GM19240 (cell line): ENCODE results near the gene ELOVL6.
"Not testable (repeated sequence)": the region's sequence is repeated elsewhere in the genome, so short reads cannot be mapped to it uniquely, and the experiment has no call there.

Experiments used
- DNase-seq: peaks from one replicate; pipeline ENCODE4 v3.0.0; 2011; ENCODE audit warnings: low spot score; ENCODE audit not compliant: insufficient read length

The ELOVL6 gene

DNA sequence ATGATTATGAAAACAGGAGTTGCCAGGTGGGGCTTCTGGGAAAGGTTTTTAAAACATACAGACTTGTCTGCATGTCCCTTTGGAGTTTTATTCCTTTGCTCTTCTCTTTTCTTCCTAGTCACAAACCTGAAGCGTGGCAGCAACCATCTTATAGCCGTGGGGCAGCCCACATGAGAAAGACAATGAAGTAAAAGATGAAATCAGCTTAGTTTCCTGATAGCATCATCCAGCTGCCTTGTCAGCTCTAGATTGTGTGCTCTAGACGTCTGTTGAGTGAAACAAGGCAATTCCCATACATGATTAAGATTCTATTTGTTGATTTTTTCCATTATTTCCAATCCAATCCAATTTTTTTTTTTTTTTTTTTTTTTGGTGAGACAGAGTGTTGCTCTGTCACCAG lies 68.9 kb downstream of the ELOVL6 start:
- DNase-seq = no peak

DNA sequence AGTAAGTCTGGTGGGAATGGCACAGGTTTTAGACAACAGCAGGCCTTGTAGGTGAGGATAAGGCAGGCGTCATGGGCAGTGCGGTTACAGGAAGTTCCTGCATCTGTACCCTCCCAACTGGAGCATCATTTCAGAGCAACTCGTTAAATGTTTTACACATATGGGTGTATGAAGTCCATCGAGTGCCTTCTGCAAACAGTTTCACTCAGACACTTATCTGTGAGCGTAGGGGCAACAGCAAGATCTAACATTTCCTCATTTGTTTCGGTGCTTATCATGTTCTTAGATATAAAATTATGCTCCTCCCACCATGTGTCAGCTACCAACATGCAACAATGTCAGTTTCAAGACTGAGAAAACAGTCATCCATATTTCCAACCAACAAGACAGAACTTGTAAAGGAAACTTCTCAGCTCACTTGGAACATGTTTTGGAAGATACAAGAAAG lies 69.9 kb downstream of the ELOVL6 start:
- no peak for DNase-seq

DNA sequence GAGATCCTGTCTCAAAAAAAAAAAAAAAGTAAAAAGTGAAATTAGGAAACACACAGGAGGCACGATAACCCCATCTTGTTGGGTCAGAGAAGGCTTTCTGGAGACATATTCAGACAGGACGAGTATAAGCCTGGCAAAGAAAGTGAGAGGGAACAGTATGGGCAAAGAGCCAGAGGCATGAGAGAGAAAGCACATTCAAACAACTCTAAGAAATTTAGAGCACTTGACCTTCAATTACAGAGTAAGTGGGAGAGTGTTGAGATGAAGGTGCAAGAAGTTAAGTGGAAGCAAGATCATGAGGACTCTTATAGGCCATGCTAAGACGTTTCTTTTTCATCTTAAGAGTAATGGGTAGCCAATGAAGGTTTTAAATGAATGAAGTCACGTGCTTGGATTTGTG lies 70.4 kb downstream of the ELOVL6 start:
- no peak for DNase-seq

DNA sequence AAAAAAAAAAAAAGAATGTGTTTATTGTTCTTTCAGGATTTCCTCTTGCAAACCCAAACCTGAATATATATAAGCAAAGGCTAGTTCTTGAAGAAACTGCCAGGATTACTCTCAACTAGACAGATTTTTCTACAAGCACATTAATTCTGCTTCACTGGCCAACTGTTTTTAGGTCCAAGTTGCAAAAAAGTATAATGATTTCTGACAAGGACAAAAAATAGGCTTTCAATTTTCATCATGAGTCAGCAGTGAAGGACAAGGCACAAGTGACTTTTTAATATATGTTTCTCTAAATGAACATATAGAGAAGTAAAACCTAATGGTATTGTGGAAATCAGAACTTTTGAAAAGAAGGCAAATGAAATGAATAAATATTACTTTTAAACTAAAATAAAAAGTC lies 73.7 kb downstream of the ELOVL6 start:
- DNase-seq = no peak

DNA sequence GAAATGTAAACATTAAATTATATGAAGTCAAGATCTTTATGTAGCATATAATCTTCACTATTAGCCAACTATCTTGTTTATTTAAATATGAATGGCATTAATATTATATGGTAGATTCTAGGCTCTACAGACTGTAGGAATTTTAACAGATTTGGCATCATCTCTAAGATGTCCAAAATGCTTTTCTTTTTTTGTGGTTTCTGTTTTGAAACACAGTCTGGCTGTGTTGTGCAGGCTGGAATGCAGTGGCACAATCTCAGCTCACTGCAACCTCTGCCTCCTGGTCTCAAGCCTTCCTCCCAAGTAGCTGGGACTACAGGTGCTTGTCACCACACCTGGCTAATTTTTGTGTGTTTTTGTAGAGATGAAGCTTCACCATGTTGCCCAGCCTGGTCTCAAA lies 76.2 kb downstream of the ELOVL6 start:
- DNase-seq = no peak

DNA sequence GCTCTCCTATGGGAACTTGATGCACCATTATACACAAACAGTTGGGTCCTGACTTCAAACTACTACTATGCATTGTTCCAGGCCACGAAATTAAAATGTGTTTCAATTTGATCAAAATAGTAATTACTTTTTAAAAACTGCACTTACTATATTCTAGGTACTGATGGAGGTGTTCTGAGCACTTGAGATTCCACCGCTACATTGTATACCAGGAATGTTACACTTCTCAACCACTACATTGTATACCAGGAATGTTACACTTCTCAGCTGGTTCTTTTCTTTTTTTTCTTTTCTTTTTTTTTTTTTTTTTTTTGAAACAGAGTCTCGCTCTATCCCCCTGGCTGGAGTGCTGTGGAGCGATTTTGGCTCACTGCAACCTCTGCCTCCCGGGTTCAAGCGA lies 77.9 kb downstream of the ELOVL6 start:
- no peak for DNase-seq

DNA sequence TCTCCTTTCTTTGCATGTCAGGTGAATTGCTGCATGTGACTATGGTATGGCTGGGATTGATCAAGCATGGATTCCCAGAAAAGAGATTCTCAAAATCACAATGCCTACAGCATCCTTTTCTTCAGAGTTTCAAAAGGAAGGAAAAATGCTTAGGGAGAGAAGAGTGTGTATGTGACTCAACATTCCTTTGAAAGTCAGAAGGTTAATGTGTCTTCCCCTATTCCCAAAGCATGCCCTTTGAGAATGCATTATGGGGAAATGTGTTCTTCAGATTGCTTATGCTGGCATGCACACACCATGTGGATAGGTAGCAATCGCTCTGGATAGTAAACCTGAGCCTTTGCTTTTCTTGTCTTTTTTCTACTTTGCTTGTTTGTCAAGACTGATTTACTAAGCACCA lies 78.5 kb downstream of the ELOVL6 start:
- DNase-seq = no peak

DNA sequence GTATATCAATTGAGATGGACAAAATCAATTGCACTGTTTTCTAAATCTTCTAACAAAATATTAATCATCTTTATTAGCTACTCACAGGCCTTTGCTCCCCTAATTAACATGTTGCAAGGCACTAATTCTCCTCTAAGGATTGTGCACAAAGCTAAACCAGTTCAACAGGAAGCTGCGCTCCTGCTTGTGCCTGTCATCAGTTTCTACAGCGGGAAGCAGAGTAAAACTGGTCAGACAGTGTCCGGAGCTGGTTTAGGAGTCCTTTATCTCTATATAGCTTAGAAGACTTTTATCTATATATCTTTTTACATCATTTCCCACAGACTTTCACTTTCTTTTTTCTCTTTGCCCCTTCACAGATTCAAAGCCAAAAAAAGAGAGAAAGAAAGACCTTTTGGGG lies 79.1 kb downstream of the ELOVL6 start:
- DNase-seq = no peak

DNA sequence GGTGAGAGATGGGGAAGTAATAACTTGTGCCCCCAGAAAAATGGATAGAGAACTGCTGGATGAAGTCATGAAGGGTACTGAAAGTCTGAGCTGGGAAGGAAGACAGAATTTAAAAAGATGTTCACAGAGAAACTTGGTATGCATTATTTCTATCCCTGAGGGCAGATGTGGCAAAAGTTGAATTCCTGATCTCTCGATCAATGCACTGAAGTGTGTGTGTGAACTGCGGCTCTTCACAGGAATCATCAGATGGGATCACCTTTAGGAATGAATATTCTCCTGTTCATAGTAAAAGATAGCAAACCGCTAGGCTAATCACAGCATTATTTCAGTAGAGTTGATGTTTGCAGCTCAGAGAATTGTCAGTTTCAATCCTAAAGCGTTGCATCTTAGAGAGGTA lies 86.4 kb downstream of the ELOVL6 start:
- no peak for DNase-seq

DNA sequence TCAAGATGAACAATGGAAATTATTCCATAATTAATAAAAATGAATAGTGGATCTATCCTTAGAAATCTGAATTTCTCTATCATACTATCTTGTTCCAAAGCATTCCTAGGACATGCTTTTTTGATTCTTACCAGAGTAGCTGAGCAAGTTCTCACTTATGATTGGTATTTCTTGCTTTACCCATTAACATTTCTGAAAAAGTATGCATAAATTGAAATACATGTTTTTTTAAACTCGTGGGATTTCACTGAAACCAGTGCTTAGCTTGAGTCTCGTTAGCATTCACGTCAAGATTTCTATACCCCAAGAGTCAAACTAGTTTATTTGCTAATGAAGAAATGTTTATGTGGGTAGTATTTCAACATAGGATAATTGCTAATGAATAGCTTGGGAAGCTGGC lies 89.0 kb downstream of the ELOVL6 start:
- DNase-seq = no peak

DNA sequence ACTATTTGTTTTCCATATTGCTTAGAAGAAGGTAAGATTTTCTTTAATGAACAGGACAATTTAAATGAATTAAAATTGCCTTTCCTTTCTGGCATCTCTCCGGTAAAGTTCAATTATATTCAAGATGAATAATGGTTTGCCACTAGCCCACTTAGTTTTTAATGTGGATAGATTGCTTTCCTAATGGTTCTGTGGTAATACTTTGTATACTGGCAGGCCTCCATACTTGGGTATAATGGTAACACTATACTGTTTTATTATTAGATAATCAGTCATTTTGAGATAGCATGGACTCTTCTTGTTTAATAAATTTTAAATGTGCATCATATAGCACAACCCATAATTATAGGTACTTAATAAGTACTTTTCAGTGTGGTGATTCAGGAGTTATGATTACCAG lies 89.5 kb downstream of the ELOVL6 start:
- no peak for DNase-seq

DNA sequence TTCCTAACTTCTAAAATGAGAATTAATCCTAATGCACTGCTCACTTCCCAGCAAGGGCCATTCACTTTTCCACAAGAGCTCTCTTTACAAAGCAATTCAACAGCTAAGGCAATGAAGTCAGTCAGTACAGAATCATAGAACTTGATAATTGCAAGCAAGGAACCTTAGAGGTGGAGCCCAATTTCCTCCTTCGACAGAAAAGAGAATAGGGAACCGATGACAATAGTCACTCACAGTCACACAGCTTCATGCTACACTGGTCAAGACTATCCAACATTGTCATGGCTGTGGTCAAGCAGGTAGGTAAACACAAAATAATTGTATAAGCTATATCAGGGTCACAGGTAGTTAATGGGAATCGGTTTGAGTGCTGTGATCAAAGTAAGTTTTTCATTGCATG lies 90.0 kb downstream of the ELOVL6 start:
- no peak for DNase-seq

DNA sequence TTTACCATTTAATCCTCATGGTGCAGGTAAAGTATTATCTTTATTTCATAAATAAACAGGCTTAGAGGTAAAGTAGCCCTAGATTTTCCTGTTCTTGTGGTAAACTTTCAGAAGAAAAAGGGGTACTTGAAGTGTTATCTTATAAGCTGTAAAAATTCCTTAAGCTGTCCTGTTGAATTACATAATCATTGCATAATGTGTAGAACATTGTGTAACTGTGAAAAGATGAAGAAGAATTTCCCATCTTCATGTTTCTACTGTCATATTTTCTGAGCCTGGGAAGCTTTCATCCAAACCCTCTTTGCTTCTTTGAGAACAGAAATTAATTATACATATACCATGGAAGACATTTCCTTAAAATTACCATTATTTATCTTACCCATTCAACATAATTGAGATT lies 90.5 kb downstream of the ELOVL6 start:
- DNase-seq = no peak

DNA sequence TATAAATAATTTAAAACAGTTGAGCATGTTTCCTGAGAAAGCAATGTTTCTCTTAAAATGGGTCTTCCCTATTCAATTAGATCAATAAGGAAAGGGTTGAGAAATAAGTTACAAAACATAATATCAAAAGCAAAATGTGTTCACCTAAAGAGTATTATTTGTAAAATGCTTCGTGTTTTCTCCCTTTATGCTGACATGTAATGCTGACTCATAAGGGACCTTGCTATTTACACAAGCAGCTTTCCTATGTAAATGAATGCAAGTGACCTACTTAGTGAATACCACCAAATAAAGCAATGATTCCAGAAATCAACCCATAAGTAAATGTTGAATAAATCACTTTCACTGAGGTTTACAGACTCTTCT lies 91.5 kb downstream of the ELOVL6 start:
- DNase-seq = no peak

DNA sequence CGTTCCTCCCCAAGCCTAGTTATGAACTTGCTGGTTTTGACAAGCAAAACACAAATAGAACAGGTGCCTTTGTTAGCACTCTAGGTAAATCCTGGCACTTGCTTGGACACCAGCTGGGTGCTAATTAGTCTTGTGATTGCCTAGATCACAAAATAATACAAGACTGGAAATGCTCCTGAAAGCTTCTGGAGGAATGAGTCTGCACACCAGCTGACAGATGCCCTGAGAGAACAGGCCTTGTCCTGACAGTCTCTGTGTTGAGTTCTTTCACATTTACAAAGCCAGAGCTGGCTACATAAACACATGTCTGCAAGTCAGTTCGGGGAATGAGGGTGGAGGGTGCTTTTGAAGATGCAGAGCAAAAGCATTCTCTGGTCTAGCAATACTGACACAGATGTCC lies 93.8 kb downstream of the ELOVL6 start:
- DNase-seq = no peak

DNA sequence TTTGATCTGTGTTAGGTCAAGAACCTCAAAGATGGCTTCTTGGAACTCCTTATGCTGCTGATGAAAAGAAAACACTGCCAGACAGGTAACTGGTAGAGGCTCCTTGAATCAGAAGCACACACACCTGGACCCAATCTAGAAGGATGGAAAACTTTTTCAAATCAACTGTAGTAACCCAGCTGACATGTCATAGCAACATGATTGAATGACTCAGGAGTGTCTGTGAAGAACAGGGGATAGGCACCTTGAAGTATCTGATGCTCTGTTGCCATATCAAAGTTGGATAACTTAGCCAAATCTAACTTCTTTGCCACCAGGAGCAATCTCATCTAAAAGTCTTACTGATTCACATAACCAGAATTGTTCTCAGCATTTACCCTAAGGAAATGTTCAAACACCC lies 98.8 kb downstream of the ELOVL6 start:
- DNase-seq = no peak

DNA sequence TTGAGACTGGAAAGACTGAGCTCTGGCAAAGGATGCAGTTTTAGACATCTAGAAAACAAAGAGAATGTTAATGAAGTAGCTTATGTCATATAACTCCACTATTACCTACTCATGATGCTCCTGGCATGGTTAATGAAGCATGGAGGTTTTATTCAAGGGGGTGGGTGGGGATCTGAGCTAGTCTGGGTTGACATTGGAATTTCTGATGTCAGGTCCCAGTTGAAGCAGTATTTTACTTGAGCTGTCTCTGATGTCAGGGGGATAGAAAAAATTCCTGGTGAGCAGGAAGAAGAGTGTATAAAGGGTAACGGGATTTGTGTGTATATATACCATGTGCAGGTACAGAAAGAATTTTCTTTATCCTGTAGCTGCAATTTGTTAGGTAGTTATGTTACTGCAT lies 102.0 kb downstream of the ELOVL6 start:
- no peak for DNase-seq

DNA sequence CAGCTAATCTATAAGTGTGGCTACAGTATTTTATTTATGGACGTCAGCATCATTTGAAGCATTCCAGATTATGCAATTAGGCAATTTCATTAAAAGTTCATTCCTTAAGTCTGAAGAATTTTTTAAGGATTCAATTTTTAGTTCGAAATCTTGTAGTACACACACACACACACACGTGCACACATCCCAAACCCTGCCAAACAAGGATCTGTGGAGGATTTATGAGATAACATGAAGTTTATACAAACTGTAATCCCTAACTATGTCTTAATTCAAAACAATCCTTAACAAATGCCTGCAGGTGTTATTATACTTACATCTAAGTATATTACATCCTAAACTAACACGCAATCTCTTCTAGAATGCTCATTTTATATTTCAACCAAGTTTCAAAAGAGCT lies 105.8 kb downstream of the ELOVL6 start:
- no peak for DNase-seq

DNA sequence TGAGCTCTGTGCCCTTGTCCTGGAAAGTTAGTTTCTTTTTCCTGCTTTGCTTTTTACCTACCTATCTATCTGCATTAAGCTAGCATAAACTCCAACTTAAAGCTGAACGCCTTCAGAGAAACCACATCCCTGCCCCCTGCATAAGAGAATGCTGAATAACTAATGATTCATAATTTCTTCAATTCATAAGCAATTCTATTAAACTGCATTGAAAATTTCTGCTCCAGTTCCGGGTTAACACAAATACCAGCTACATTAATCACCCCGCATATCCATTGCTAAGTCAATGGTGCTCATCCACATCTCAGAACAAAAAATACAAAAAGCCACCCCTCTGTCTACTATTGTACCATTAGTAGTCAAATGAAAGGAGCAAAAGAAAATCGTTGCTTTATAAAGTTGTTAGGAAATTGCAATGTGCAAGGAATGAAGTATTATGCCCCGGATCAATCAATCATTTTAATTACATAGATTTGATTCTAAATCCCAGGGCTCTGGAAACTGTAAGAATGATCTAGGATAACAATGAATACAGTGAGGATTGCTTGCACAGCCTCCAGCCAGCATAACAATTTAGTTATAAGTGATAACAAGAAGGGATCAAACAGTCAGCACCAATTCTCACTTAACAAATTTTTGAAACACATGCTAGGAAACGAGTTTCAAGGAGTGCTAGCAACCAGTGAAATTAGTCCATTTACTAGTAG lies 106.8 kb downstream of the ELOVL6 start:
- DNase-seq = no peak

DNA sequence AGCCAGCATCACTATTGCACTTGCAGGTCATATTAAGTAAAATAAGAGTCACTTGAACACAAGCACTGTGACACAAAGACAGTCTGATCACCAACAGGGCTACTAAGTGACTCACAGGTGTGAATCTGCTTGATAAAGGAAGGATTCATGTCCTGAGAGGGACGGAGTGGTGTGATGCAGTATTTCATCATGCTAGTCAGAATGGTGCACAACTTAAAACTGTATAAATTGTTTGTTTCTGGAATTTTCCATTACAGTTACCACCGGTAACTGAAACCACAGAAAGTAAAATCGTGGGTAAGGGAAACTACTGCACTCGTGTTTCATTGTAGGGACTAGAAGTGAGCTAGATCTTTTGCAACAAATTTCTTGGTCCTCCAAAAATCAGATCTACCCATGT lies 109.7 kb downstream of the ELOVL6 start:
- no peak for DNase-seq

DNA sequence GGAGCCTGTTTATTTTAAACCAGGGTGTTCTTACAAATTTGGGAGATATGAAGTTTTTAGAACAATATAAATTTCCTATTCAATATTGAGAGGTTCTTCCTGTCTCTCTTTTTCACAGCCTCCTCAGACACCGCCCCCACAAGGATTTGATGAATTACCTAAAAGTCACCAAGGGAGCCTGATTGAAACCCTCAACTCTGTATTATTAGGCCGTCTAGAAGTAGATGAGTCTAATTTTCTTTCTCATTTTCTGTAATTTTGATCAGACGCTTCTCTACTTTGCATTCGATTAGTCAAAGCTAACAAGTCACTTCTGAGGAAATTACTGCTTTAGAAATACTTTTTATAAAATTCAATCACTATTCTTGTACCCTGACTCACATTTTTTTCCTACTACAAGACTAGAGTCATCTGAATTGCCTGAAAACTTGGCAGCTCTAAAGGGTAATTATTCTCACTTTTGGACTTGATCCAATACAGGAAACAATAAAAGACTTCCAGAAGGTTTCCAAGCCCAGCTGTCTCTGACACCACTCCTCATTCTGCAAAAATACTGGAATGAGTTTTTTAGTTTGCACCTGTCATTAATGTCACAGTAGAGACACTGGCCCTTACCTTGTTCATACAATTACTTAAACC lies 111.2 kb downstream of the ELOVL6 start:
- DNase-seq = no peak

DNA sequence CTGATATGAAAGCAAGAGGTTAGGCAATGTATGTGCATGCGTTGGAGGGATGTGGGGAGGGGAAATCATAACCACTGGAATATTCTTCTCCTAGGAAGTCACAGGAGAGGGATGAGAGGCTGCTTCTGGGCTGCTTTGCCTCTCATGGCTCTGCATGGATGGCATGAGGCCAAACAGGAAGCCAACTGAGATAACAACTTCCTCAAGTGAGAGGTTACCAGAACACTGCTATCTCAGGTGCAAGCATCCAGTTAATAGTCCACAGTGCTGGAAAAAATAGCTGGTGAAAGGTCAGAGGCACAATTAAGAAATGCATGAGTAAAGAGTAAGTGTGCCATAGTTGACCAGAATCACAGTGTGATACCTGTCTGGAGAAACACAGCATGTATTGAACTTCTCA lies 113.3 kb downstream of the ELOVL6 start:
- DNase-seq = no peak

DNA sequence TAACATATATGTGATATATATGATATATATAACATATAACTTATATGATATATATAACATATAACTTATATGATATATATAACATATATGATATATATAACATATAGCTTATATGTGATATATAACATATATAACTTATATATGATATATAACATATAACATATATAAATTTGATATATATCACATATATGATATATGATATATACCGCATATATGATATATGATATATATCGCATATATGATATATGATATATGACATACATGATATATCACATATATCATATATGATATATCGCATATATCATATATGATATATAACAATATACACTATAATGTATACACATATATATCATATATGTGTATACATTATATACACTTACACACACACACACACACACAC lies 114.3 kb downstream of the ELOVL6 start:
- no peak for DNase-seq

DNA sequence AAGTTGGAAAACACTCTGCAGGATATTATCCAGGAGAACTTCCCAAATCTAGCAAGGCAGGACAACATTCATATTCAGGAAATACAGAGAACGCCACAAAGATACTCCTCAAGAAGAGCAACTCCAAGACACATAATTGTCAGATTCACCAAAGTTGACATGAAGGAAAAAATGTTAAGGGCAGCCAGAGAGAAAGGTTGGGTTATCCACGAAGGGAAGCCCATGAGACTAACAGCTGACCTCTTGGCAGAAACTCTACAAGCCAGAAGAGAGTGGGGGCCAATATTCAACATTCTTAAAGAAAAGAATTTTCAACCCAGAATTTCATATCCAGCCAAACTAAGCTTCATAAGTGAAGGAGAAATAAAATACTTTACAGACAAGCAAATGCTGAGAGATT lies 120.3 kb downstream of the ELOVL6 start:
- DNase-seq = not testable (repeated sequence)
